Activated CD4-positive, CD25-positive, alpha-beta regulatory T cell treated with anti-CD3 and anti-CD28 coated beads, Interleukin-2, amount 50 U/mL, for 24 hours (primary cell): ENCODE data around the gene APC2.
A peak's percentile ranks its signal among the peaks of the same experiment; 100 is the strongest.
"Not testable (repeated sequence)": the region's sequence is repeated elsewhere in the genome, so short reads cannot be mapped to it uniquely, and the experiment has no call there.

Experiments used
- ATAC-seq, 2 donors: fragments of 150-1000 bp; cut with Tn5 transposase; one replicate each; pipeline ENCODE4 v1.10.0; 2021; ENCODE audit warnings: mild to moderate bottlenecking in 1 of 2, moderate library complexity in 1 of 2

The APC2 gene

GRCh38 chr19:1467490-1468273 is 17.8 kb downstream of the APC2 start:
- no peak for ATAC-seq

DNA sequence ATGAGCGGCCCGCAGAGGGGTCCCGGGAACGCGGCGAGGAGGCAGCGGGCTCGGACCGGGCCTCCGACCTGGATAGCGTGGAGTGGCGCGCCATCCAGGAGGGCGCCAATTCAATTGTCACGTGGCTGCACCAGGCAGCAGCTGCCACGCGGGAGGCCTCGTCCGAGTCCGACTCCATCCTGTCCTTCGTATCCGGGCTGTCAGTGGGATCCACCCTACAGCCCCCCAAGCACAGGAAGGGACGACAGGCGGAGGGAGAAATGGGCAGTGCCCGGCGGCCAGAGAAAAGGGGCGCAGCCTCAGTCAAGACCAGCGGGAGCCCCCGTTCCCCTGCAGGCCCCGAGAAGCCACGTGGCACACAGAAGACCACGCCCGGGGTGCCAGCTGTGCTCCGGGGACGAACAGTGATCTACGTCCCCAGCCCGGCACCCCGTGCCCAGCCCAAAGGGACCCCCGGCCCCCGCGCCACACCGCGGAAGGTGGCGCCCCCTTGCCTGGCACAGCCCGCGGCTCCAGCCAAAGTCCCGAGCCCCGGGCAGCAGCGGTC is 18.4 kb downstream of the APC2 start:
- no peak for ATAC-seq

- peak; percentile 5 to 8 for ATAC-seq
Measured at GRCh38 chr19:1468821-1469254, 18.9 kb downstream of the APC2 start.

GRCh38 chr19:1469255-1470054 is 19.5 kb downstream of the APC2 start:
- peak; percentile 17 to 22 for ATAC-seq

- ATAC-seq, result no peak
Measured at GRCh38 chr19:1470055-1470304, 20.1 kb downstream of the APC2 start.

DNA sequence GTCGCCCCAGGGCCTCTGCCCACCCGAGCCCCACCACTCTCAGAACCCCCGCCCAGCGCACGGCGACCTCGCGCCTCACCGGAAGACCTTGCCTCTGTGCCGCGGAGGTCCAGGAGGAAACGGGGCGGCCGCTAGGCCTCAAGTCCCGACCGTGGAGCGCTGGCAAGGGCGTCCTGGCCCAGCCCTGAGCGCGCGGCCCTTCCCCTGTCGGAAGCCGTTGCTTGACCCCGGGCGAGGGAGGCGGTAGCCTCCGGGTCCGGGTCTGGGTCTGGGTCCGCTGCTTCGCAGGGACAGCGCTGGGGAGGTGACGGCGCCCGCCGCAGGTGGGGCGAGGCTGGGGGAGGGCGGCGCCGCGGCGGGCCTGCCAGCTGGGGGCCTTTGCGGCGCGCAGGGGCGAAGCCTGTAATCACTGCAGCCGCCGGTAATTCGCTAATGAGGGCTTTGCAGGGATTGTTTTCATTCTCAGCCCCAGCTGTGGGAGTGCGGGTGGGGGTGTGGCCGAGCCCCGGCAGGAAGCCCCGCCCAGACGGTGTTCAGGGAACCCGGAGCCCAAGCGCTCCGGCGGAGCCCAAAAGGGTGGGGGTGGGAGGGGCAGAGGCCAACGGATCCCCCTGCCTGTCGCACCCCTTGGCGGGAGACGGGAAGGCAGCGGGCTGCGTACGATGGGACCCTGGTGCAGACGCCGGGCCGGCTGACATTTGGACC is 20.5 kb downstream of the APC2 start:
- ATAC-seq, result peak; percentile 66 to 73

DNA sequence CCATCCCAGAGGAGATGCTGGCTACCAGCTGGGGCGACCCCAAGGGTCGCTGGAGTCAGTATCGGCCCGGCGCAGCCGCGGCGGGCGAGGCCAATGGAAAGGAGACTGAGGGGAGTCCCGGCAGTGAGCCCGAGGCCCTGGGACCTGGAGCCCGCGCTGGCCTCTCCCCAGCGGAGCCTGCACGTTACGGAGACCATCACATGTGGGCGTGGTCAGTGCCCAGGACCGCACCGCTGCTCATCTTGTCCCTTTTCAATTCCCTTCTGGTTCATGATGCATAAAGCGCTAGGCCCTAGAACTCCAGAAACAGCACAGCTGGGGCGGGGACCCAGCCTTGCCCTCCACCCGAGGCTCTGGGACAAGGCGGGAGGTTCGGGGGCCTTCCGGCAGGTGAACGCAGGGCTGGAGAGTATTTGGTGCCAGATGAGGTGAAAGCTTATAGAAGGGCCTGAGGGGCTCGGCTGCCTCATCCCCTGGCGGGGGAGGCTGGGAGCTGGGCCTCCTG is 21.1 kb downstream of the APC2 start:
- ATAC-seq, result peak; percentile 36 to 44

DNA sequence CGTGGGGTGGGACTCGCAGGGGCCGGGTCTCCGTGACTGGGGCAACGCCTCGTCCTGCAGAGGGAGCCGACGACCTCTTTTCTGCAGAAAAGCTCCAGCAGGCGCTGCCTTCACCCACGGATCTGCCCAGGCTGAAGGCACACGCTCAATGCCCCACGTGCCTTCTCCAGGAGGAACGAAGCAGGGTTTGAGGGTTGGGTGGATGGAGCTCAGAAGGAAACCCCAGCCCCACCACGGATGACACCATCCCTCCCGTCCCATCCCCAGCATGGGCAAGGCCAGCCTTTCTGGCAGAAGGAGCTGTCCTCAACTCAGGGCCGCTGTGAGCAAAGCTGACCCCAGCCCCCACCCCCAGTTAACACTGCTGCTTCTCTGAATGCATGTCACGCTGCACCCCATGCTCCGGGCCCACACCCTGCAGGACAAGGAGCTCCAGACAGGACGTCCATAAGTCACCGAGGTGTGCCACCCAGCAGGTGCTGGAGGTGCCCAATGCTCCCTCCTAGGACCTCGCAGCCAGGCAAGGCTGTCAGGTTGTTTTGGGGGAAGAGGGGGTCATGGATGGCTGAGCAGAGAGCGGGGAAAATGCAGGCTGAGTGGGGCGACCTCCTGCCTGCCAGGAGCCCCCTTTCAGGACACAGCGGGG is 21.7 kb downstream of the APC2 start:
- peak in 1 of 2 donors; percentile 7 for ATAC-seq

DNA sequence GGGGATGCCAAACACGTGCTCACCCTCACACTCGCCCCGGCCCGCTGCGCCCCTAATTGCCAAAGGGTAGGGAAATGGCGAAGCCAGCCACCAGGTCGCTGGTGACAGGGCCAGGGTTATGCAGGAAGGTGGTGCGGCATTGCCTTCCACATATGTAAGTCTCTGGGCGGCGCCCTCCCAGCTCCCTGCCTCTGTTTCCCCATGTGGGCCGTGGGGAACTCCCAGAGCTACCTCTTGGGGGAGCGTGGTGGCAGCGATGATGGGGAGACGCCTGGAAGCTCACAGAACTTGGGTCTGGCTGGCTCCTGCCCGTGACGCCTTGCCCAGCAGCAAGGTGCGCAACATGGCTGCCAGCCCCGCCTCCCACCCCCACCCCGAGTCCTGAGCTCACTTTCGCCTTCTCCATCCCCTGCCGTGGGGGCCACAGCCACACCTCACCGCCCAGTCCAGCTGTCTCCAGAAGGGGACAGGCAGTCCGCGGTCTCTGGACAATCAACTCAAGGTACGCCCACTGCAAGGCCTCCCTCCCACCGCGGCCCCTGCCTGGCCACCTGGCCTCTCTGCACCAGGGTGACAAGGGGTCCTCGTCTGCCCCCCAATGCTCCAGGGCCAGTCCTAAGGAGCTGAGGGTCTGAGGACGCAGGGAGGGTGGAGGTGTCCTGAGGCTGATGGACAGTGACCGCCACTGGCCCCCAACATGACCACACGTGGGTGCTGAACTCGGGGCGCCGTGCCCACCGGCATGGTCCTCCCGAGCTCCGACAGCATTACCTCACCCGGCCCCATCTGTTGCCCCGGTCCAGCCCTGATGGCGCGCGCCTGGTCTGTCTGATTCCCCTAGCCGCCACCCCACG is 22.5 kb downstream of the APC2 start:
- ATAC-seq, result no peak

- no peak for ATAC-seq
Measured at GRCh38 chr19:1473085-1473851, 23.3 kb downstream of the APC2 start.

DNA sequence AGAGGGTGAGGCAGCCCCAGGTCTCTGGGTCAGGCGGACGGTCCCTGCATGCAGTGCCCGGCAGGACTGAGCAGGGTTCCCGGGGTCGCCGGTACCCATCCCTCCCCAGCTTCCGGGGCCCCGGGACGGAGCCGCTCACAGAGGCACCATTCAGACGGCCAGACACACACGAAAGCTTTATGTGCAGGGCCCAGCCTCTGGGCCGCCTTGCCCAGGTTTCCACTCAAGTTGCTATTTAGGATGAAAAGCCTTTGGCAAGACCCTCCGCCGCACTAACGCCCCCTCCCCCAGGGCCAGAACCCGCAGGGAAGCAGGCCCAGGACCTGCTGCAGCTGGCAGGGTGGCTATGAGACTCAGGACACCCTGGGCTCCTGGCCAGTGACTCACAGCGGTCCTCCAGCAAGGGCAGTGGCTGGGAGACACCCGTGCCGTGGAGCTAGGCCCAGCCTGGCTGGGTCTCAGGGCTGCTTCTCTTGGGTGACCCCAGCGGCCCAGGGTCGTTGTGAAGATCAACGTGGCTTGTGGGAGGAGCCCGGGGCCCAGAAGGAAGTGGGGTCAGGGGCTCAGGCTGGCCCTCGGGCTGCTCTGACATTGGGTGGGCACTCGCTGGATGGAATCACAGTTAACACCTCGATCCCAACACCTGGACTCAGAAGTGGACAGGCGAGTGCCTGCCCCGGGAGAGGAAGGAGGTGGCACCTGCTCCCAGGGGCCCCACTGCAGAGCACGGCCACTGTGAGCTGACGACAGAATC is 24.3 kb downstream of the APC2 start:
- no peak for ATAC-seq

GRCh38 chr19:1474765-1475351 is 24.9 kb downstream of the APC2 start:
- no peak for ATAC-seq

GRCh38 chr19:1475751-1476437 is 26.0 kb downstream of the APC2 start:
- ATAC-seq, result no peak

DNA sequence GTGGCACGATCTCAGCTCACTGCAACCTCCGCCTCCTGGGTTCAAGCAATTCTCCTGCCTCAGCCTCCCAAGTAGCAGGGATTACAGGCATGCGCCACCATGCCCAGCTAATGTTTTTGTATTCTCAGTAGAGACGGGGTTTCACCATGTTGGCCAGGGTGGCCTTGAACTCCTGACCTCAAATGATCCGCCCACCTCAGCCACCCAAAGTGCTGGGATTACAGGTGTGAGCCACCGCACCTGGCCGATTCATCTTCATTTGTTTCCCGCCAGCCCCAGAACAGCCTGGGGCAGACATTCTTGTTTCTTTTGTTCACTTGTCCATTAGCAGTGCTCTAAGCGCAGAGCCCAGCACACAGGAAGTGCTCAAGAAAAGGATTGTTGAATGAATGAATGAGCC is 27.1 kb downstream of the APC2 start:
- ATAC-seq, result not testable (repeated sequence)

GRCh38 chr19:1478934-1479707 is 29.2 kb downstream of the APC2 start, which contains the start of gene C19orf25:
C19orf25 (minus strand) TSS chr19:1479215; CDS start chr19:1478903, 312 bp downstream.
- ATAC-seq, result peak; percentile 99

DNA sequence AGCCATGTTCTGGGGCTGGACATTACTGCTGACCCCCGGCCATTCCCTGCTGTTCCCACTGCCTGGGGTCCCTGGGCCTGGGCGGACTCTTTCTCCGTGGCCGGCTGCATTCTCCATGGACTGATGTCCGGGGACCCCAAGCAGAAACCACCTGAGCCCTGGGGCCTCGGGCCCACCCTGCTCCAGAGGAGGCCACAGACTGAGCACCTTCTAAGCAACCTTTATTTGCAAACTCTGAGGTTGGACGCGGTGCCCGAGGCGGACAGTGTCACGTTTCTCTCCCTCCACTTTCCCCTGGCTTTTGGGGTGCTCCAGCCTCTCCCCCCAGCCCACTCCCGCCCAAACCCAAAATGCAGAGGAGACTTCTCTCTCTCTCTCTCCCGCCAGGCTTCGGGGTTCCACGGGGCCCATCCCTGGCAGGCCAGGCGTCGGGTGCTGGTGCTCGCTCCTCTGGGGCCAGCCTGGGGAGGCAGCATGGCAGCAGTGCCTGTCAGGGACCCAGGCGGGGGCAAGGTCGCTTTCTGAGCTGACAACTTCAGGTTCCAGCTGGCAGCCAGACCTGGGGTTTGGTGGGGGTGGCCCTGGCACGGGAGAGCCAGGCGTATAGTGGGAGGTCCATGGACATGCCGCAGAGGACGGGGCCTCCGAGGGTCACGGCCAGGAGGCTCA is 31.4 kb downstream of the APC2 start:
- ATAC-seq, result no peak

DNA sequence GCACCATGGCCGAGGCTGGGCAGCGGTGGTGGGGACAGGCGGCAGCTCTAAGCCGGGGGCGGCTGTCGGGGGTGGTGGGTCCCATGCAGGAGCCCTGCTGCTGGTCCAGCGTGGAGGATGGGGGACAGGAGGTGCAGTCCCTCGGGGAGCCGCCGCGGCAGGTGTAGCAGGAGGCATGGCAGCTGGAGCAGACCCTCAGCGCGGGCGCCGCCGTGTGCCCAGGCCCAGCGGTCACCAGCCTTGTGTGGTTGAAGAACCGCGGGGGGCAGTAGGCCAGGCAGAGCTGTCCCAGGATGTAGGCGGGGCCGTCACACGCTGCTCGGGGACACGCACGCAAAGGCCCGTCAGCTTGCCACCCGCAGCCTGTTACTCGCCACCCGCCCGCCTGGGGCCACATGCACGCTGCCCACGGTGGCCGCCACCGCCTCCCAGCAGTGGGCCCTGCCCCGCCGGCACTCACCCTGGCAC is 32.0 kb downstream of the APC2 start:
- no peak for ATAC-seq
